Heart right ventricle (tissue), 16 donors: ENCODE data around the gene SPATA33. TPM values are rescaled to one million over a fixed set of nuclear protein-coding genes. Genes with fewer than 3 reads are reported as not detected.
"Not testable (repeated sequence)": the region's sequence is repeated elsewhere in the genome, so short reads cannot be mapped to it uniquely, and the experiment has no call there.

ENCODE experiments used
- ATAC-seq, 8 donors: fragments of 200-7000 bp; cut with Tn5 transposase; one replicate each; pipeline ENCODE4 v1.9.1; 2020; ENCODE audit warnings: mild to moderate bottlenecking in 8 of 8, moderate library complexity in 8 of 8, moderate number of reproducible peaks in 1 of 8
- DNase-seq, 2 donors: peaks; one replicate each; pipeline ENCODE4 v3.0.0-alpha.2; 2020
- H3K27ac ChIP-seq, 10 donors: fragments of 200-600 bp; sonication (generic) in 2 of 10; one replicate each; pipeline versions ENCODE4 v1.5.0 to v1.8.0; 2020 to 2022; ENCODE audit warnings: mild to moderate bottlenecking in 3 of 10
- H3K27me3 ChIP-seq, 7 donors: fragments of 200-600 bp; one replicate each; pipeline ENCODE4 v1.8.0; 2021 to 2022; ENCODE audit warnings: mild to moderate bottlenecking in 2 of 7
- H3K36me3 ChIP-seq, 9 donors: fragments of 200-600 bp; sonication (generic) in 1 of 9; one replicate each; pipeline versions ENCODE4 v1.5.0 to v1.8.0; 2020 to 2022; ENCODE audit warnings: mild to moderate bottlenecking in 2 of 9
- H3K4me1 ChIP-seq, 9 donors: fragments of 200-600 bp; sonication (generic) in 1 of 9; one replicate each; pipeline versions ENCODE4 v1.5.0 to v1.8.0; 2020 to 2022; ENCODE audit warnings: mild to moderate bottlenecking in 4 of 9
- H3K4me3 ChIP-seq, 10 donors: fragments of 200-600 bp; sonication (generic) in 2 of 10; one replicate each; pipeline versions ENCODE4 v1.5.0 to v1.8.0; 2020 to 2022; ENCODE audit warnings: mild to moderate bottlenecking in 7 of 10, moderate library complexity in 2 of 10
- H3K9me3 ChIP-seq, 11 donors: fragments of 200-600 bp in 10 of 11; sonication (generic) in 2 of 11; one replicate each; pipeline versions ENCODE4 v1.5.0 to v1.8.0; 2013 to 2022; ENCODE audit warnings: mild to moderate bottlenecking in 2 of 11, control low read depth in 1 of 11, moderate library complexity in 1 of 11
- WGBS, 2 donors: extraction: QIAGEN DNeasy Blood & Tissue Kit; methylation state at CpG; one replicate each; pipeline ENCODE4 v1.1.7; 2013; ENCODE audit warnings: inconsistent platforms in 1 of 2; 5-methylcytosine and 5-hydroxymethylcytosine counted together
- intact Hi-C, 10 donors: fragments of 100-400 bp; cut with DNase I; formaldehyde crosslinking; loops; one replicate each; pipeline versions ENCODE4 v1.11.1 to v1.14.2; 2022
- polyA plus RNA-seq, 2 donors: library from polyadenylated mRNA; stranded (reverse); fragments of 200-250 nt; gene quantifications; one replicate each; pipeline ENCODE4 v1.2.3, GENCODE V29; 2013
- total RNA-seq, 10 donors: library from RNA; stranded (reverse); fragmentation: NEBNext Ultra II Directional in 3 of 10; extraction: Animal tissue kit (Norgen Biotek cat#: 25700) in 3 of 10; gene quantifications; one replicate each; pipeline versions ENCODE4 v1.2.1 to v1.2.4, GENCODE V29; 2021 to 2023
- TF ChIP-seq, protein P1 (sequence below), 9 donors: fragments of 200-600 bp; sonication (generic) in 2 of 9; IDR thresholded peaks; one replicate each; pipeline versions ENCODE4 v1.5.0 to v1.8.0; 2021 to 2022; ENCODE audit warnings: antibody characterized with exemption in 9 of 9, mild to moderate bottlenecking in 5 of 9, moderate library complexity in 1 of 9
- donor health status: Arrhythmogenic right ventricular cardiomyopathy.
- donor health status: ischemic (EF 13 %, LVEDD 7.1; RV severe dilation, severe dysfunction).
- donor health status: healthy with polysubstance abuse.
- donor health status: DM: no; HTN: yes; CAD: no.
- donor health status: DM: no; HTN: no; CAD: no.
- donor health status: ischemic (EF 25% LVEDD 6.9; RV normal size, moderate dysfunction).
- donor health status: ischemic (EF 25% LVEDD 5.7; RV mildly dilated, moderate dysfunction).
- donor health status: healthy.
- donor health status: DM: yes; HTN: yes; CAD: no.
- donor health status: Ischemic cardiomyopathy.
- donor health status: ischemic (EF 35%, LVEDD 5.7; RV mildly dilated, moderate dysfunction).
- donor health status: nonischemic (EF 11% LVEDD 7.7; RV severe dilation, severe dysfunction).
- donor health status: DM: yes; HTN: yes; CAD: no.
- donor health status: PGD.
- donor health status: ischemic (EF 29% LVEDD 5.4; RV normal size, mild dysfunction).
- donor health status: nonischemic (EF 23%, LVEDD 6.1; RV moderate dilation, normal function).

Gene SPATA33
- total and polyA plus RNA-seq, 12 donors, result 0.76 to 4.6 (median 2.6) TPM

DNA sequence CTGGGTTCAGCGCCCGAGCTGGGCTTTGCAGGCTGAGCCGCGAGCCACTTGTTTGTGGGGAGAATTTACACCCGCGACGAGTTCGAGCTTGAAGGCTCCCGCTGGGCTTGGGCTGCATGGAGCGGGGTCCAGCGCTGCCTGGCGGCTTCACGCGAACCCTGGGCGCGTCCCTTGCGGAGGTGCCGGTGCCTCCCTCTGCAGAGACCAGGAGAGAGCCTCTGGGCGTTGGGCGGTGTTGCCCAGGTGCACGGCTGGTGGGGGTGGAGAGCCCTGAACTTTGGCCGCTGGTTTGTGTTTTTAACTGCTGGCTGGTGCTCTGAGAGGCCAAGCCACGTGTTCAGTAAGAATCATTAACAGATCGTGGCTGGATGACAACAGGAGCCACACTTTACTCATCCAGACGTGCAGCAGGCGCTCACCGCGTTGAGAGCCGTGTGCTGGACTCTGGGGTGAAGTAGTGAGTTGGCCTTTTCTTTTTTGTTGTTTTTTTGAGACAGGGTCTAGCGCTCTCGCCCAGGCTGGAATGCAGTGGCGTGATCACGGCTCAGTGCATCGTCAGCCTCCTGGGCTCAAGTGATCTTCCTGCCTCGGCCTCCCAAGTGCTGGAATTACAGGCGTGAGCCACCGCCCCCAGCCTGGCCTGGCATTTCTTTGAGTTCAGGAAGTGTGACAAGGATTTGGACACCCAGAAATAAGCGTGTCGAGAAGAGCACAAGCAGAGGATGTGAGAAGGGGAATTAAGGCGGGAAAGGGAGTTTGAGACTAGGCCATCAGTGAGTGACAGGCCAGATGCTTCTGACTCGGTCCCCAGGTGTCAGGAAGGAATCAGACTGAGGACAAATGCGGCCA, 29.7 kb downstream of the SPATA33 start:
- WGBS, 2 donors, result 12% methylated on average over 42 of the region's 42 CpGs
- ATAC-seq, result peak in 7 of 8 donors; percentile 9 to 54 (median 25)
- H3K4me3 ChIP-seq, result peak overlapping the region; percentile 63 to 96 (median 82)
- DNase-seq, result no peak
- peaks cover 0 to 37% (median 7%) of the 10 kb centered on the region in 9 donors for H3K36me3 ChIP-seq
- H3K4me1 ChIP-seq, result peaks cover 4 to 14% (median 9%) of the 10 kb centered on the region in 9 donors
- no peaks in the 10 kb centered on the region for H3K27me3 ChIP-seq
- intact Hi-C loops, result no loop called here
- peak overlapping the region; percentile 69 to 95 (median 90) for H3K27ac ChIP-seq
- TF ChIP-seq, protein P1, sequence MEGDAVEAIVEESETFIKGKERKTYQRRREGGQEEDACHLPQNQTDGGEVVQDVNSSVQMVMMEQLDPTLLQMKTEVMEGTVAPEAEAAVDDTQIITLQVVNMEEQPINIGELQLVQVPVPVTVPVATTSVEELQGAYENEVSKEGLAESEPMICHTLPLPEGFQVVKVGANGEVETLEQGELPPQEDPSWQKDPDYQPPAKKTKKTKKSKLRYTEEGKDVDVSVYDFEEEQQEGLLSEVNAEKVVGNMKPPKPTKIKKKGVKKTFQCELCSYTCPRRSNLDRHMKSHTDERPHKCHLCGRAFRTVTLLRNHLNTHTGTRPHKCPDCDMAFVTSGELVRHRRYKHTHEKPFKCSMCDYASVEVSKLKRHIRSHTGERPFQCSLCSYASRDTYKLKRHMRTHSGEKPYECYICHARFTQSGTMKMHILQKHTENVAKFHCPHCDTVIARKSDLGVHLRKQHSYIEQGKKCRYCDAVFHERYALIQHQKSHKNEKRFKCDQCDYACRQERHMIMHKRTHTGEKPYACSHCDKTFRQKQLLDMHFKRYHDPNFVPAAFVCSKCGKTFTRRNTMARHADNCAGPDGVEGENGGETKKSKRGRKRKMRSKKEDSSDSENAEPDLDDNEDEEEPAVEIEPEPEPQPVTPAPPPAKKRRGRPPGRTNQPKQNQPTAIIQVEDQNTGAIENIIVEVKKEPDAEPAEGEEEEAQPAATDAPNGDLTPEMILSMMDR (IDR thresholded peaks at IDR 0.05), result no peak
- H3K9me3 ChIP-seq, result peaks cover 0 to 8% (median 0%) of the 10 kb centered on the region in 11 donors

DNA sequence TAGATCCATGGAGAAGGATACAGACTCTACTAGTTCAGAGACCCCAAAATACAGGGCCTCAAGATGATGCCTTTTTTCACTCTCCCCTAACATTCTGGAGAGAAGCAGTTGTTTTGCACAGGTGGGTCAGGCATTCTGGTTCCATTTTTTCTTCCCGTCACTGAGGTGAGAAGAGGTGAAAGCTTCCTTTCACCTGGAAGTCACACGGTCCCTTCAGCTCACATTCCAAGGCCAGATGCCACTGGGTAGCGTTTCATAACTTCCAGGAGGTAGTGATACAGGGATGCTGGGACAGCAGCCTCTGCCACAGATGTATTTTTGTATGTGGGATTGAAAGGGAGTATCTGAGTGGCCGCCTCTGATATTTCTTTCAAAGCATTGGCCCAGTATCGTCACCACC, 30.8 kb downstream of the SPATA33 start:
- peaks cover 4 to 14% (median 9%) of the 10 kb centered on the region in 9 donors for H3K4me1 ChIP-seq
- no peak overlapping the region for H3K4me3 ChIP-seq
- no peak for ATAC-seq
- TF ChIP-seq, protein P1 (IDR thresholded peaks at IDR 0.05), result no peak
- peaks cover 0 to 8% (median 0%) of the 10 kb centered on the region in 11 donors for H3K9me3 ChIP-seq
- intact Hi-C loops, result no loop called here
- WGBS, 2 donors, result 93 to 96% methylated on average over 5 of the region's 5 CpGs
- H3K27me3 ChIP-seq, result no peaks in the 10 kb centered on the region
- H3K27ac ChIP-seq, result no peak overlapping the region
- DNase-seq, result no peak
- H3K36me3 ChIP-seq, result peaks cover 0 to 48% (median 10%) of the 10 kb centered on the region in 9 donors

DNA sequence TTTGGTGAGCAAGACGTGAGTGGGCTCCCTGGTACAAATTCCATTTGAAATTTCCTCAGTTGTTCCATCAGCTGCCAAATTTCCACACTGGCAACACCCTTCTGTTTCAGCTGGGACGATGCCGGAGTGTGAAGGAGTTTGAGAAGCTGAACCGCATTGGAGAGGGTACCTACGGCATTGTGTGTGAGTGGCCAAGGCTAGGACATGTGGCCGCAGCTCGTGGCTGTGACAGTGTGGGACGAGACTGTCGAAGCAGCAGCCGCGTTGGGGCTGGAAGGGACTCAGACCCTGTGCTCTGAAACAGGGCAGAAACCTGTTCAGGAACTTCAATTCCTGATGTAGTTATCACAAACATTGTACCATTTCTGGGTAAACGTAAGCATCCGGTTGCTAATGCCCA, 31.5 kb downstream of the SPATA33 start:
- Histone ChIP-seq H3K27ac (no peak overlapping the region), H3K36me3 (peaks cover 0 to 53% (median 10%) of the 10 kb centered on the region in 9 donors), H3K9me3 (peaks cover 0 to 8% (median 0%) of the 10 kb centered on the region in 11 donors), H3K27me3 (no peaks in the 10 kb centered on the region), H3K4me1 (peaks cover 4 to 14% (median 9%) of the 10 kb centered on the region in 9 donors), H3K4me3 (no peak overlapping the region)
- no peak for ATAC-seq
- WGBS, 2 donors, result 93 to 96% methylated on average over 13 of the region's 13 CpGs
- TF ChIP-seq, protein P1 (IDR thresholded peaks at IDR 0.05), result no peak
- no peak for DNase-seq
- intact Hi-C loops, result no loop called here

DNA sequence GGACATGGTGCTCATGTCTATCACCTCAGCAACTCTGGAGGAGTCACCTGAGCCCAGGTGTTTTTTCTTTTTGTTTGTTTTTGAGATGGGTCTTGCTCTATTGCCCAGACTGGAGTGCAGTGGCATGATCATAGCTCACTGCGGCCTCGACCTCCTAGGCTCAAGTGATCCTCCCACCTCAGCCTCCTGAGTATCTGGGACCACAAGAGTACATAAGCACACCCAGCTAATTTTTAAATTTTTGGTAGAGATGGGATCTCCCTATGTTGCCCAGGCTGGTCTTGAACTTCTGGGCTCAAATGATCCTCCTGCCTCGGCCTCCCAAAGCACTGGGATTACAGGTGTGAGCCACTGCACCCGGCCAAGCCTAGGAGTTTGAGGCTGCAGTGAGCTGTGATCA, 32.0 kb downstream of the SPATA33 start:
- H3K4me3 ChIP-seq, intact Hi-C loops, H3K9me3 ChIP-seq, H3K27ac ChIP-seq, H3K27me3 ChIP-seq, ATAC-seq, DNase-seq: not testable (repeated sequence)
- peaks cover 0 to 57% (median 10%) of the 10 kb centered on the region in 9 donors for H3K36me3 ChIP-seq
- 83 to 96% methylated on average over 4 of the region's 4 CpGs for WGBS, 2 donors
- peaks cover 4 to 14% (median 9%) of the 10 kb centered on the region in 9 donors for H3K4me1 ChIP-seq
